ENCODE data around the gene HNRNPK. TPM values are rescaled to one million over a fixed set of nuclear protein-coding genes. Genes with fewer than 3 reads are reported as not detected.

The HNRNPK gene
- total and polyA plus RNA-seq, 2 of the 4 experiments (the other 2 are of a cell fraction): 422 to 458 TPM

DNA sequence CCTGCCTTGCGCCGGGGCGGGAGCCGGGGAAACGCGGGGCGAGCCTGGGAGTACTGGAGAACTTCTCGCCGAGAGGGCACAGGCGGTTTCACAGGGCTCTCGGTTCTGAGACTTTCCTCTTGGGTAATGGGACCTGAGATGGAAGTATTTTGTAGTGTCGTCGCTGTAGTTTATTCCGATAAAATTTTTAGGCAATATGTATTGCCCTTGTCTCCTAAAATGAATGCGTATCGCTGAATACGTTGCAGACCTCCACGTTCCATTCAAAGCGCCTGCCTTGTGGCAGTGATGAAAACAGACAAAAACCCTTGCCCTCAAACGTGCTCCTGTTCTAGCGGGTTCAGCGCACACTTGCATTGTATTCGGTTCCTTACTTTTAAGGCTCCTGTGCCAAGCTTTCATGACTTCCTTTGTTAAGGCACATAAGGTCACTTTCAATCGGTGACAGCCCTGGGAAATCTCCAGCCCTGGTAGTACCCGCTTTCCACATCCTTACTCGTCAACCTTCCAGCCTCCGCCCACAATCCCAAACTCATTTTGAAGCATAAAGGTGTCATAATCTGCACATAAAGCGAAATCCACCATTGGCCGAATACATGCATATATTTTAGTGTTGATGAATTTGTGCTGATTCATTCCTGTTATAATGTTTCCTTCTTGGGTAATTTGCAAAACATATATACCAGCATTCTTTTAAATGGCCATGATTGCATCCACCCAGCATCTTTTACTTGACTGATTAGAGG is 1.3 kb upstream of the HNRNPK start:
- peak overlapping the region; percentile 15 to 18 for H4K8ac ChIP-seq (ENCODE audit: low read depth in 2 of 2, low read length in 2 of 2)
- BruUV-seq (replicated peaks): no TSS peak
- H3K4me2 ChIP-seq (ENCODE audit: low read depth, low read length): peak overlapping the region; percentile 81
- peak overlapping the region; percentile 65 for H3K14ac ChIP-seq (replicated peaks; ENCODE audit: low read depth, low read length)
- in situ Hi-C loops (cut with MboI; ENCODE audit: low sequenced_read_pairs): no loop called here
- no peaks in the 10 kb centered on the region for H3K4me1 ChIP-seq (ENCODE audit: control insufficient read depth, insufficient read depth, low read length)
- H3K4ac ChIP-seq (ENCODE audit: low read depth, low read length): peak overlapping the region; percentile 62
- dilution Hi-C loops (cut with HindIII; ENCODE audit: low sequenced_read_pairs, unreplicated experiment): no loop called here
- H3K79me1 ChIP-seq (ENCODE audit: low read depth in 1 of 2, low read length in 2 of 2): peaks cover 0 to 8% of the 10 kb centered on the region in 2 experiments; a peak in 2 of 4 replicates
- WGBS, 2 experiments (ENCODE audit: extremely low coverage in 2 of 2, insufficient read length in 1 of 2): 1% methylated on average over 10 of the region's 29 CpGs; no CpG with 5 or more reads in 1 of the 2 experiments
- TF ChIP-seq RAD21 (IDR thresholded peaks at IDR 0.05; ENCODE audit: low read length) (no peak), RCOR1 (IDR thresholded peaks at IDR 0.05; ENCODE audit: insufficient replicate concordance, low read length) (no peak), MAZ (IDR thresholded peaks at IDR 0.05; ENCODE audit: borderline replicate concordance, low read depth, low read length) (no peak), SMC3 (IDR thresholded peaks at IDR 0.05; ENCODE audit: low read depth, low read length) (no peak), FOS (IDR thresholded peaks at IDR 0.05; ENCODE audit: low read depth, low read length) (no peak), MXI1 (IDR thresholded peaks at IDR 0.05; ENCODE audit: borderline replicate concordance, low read depth, low read length) (no peak), POLR2A (IDR thresholded peaks at IDR 0.05; ENCODE audit: low read depth, low read length) (no peak), NFE2L2 (IDR thresholded peaks at IDR 0.05; ENCODE audit: low read depth, low read length) (peak; percentile 55), CEBPB (IDR thresholded peaks at IDR 0.05; ENCODE audit: low read depth, low read length) (no peak), BHLHE40 (IDR thresholded peaks at IDR 0.05; ENCODE audit: low read depth, low read length) (no peak), MAFK (IDR thresholded peaks at IDR 0.05; ENCODE audit: low read depth, low read length) (peak; percentile 45; the same call in 1 of the 2 replicates)
- TF ChIP-seq, protein P1, sequence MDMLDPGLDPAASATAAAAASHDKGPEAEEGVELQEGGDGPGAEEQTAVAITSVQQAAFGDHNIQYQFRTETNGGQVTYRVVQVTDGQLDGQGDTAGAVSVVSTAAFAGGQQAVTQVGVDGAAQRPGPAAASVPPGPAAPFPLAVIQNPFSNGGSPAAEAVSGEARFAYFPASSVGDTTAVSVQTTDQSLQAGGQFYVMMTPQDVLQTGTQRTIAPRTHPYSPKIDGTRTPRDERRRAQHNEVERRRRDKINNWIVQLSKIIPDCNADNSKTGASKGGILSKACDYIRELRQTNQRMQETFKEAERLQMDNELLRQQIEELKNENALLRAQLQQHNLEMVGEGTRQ (IDR thresholded peaks at IDR 0.05; ENCODE audit: low read depth, low read length): no peak
- TF ChIP-seq, protein P2, sequence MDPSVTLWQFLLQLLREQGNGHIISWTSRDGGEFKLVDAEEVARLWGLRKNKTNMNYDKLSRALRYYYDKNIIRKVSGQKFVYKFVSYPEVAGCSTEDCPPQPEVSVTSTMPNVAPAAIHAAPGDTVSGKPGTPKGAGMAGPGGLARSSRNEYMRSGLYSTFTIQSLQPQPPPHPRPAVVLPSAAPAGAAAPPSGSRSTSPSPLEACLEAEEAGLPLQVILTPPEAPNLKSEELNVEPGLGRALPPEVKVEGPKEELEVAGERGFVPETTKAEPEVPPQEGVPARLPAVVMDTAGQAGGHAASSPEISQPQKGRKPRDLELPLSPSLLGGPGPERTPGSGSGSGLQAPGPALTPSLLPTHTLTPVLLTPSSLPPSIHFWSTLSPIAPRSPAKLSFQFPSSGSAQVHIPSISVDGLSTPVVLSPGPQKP (IDR thresholded peaks at IDR 0.05; ENCODE audit: borderline replicate concordance, low read depth, low read length): no peak
- H3K18ac ChIP-seq (ENCODE audit: low read depth, low read length): peak overlapping the region; percentile 19
- peak overlapping the region; percentile 86 for H2BK5ac ChIP-seq (ENCODE audit: low read depth, low read length, poor library complexity, severe bottlenecking)
- H2BK120ac ChIP-seq (ENCODE audit: low read depth, low read length): peak overlapping the region; percentile 29
- H2AK9ac ChIP-seq (replicated peaks; ENCODE audit: low read depth, low read length, poor library complexity): peak overlapping the region; percentile 93
- peak overlapping the region; percentile 67 for H3K23ac ChIP-seq (ENCODE audit: low read depth, low read length)
- H4K20me1 ChIP-seq (ENCODE audit: insufficient read depth, low read length): peaks cover 36% of the 10 kb centered on the region
- no peak overlapping the region for H2BK15ac ChIP-seq (ENCODE audit: low read depth, low read length)
- H3K36me3 ChIP-seq (ENCODE audit: control insufficient read depth, insufficient read depth, low read length): peaks cover 3% of the 10 kb centered on the region; the same call in 1 of the 2 replicates
- intact Hi-C loops (cut with micrococcal nuclease): loop anchor here (2.0 to 10.0 kb wide), 2 partner anchors 190 to 276 kb away; partner anchors contain the start of gene UBQLN1
- peak overlapping the region; percentile 85 for H3K9ac ChIP-seq (ENCODE audit: low read depth, low read length)
- H2AFZ ChIP-seq (replicated peaks; ENCODE audit: low read length, poor library complexity): peak overlapping the region; percentile 95
- ATAC-seq (ENCODE audit: low read depth) (peak; percentile 6), DNase-seq (peak; percentile 35)
- H4K91ac ChIP-seq (ENCODE audit: insufficient read depth, low read depth, low read length): peak overlapping the region; percentile 54
- H4K5ac ChIP-seq (ENCODE audit: low read depth, low read length): peak overlapping the region; percentile 6; the same call in 1 of the 2 replicates
- H3K9me3 ChIP-seq (ENCODE audit: control insufficient read depth, insufficient read depth, low read length): no peaks in the 10 kb centered on the region
- 0 out of 2 replicates have a peak overlapping the region, but pooled peaks have one; percentile 11 for H2BK20ac ChIP-seq (ENCODE audit: low read depth, low read length)
- H3K4me3 ChIP-seq (ENCODE audit: insufficient read depth, low read depth, low read length): peak overlapping the region; percentile 88
- peak overlapping the region; percentile 92 for H3K27ac ChIP-seq (ENCODE audit: insufficient read depth, low read length)
- no peaks in the 10 kb centered on the region for H3K9me1 ChIP-seq (ENCODE audit: insufficient read depth, low read length)
- no peaks in the 10 kb centered on the region for H3K27me3 ChIP-seq (ENCODE audit: control insufficient read depth, insufficient read depth, low read length)
- CTCF ChIA-PET: no interaction called here
- H2AK5ac ChIP-seq (ENCODE audit: low read depth, low read length): peak overlapping the region; percentile 26; the same call in 1 of the 2 replicates
- POLR2A ChIA-PET (ENCODE audit: unreplicated experiment): no interaction called here
- H3K56ac ChIP-seq (ENCODE audit: extremely low read depth, insufficient read depth, low read length): peak overlapping the region; percentile 82

Data from IMR-90 (cell line).